GM18951 (cell line): ENCODE data around the gene ATP5MC2.

Experiments used
- POLR2A ChIP-seq: IDR thresholded peaks from 4 replicates; pipeline ENCODE4 v1.6.1; 2011; ENCODE audit warnings: mild to moderate bottlenecking; ENCODE audit not compliant: insufficient read length, insufficient read depth; ENCODE audit errors: extremely low read depth
- in situ Hi-C: fragments of 300-500 bp; cut with MboI; formaldehyde crosslinking; loops from one replicate; pipeline ENCODE4 v1.12.0; 2022; ENCODE audit warnings: low sequenced_read_pairs, mixed read lengths, inconsistent platforms; ENCODE audit not compliant: unreplicated experiment

Gene ATP5MC2

GRCh38 chr12:53701518-53702264 is 25.8 kb upstream of the ATP5MC2 start:
- no peak for TF ChIP-seq POLR2A
- in situ Hi-C loops = loop anchor here (5.0 kb wide), 1 partner anchor 41 kb away; no protein-coding TSS in a partner anchor

GRCh38 chr12:53700567-53700966 is 24.7 kb upstream of the ATP5MC2 start:
- in situ Hi-C loops = loop anchor here (5.0 kb wide), 1 partner anchor 42 kb away; no protein-coding TSS in a partner anchor
- no peak for TF ChIP-seq POLR2A

- no peak for TF ChIP-seq POLR2A
- in situ Hi-C loops = loop anchor here (5.0 kb wide), 1 partner anchor 43 kb away; no protein-coding TSS in a partner anchor
Observed at GRCh38 chr12:53699678-53700025, 23.8 kb upstream of the ATP5MC2 start.

- TF ChIP-seq POLR2A = no peak
- in situ Hi-C loops = no loop called here
Observed at GRCh38 chr12:53698948-53699677, 23.2 kb upstream of the ATP5MC2 start.

GRCh38 chr12:53696655-53697331 is 20.9 kb upstream of the ATP5MC2 start:
- no peak for TF ChIP-seq POLR2A
- in situ Hi-C loops = no loop called here

GRCh38 chr12:53696285-53696654 is 20.4 kb upstream of the ATP5MC2 start:
- TF ChIP-seq POLR2A = no peak
- in situ Hi-C loops = no loop called here

- in situ Hi-C loops = no loop called here
Observed at GRCh38 chr12:53695152-53696145, 19.6 kb upstream of the ATP5MC2 start.

GRCh38 chr12:53694756-53695151 is 18.9 kb upstream of the ATP5MC2 start:
- in situ Hi-C loops = no loop called here
- no peak for TF ChIP-seq POLR2A

More at GRCh38 chr12:53695152-53696145, 19.6 kb upstream of the ATP5MC2 start:
- no peak for TF ChIP-seq POLR2A

- TF ChIP-seq POLR2A = no peak
Observed at GRCh38 chr12:53688134-53688533, 12.3 kb upstream of the ATP5MC2 start.

GRCh38 chr12:53686436-53686835 is 10.6 kb upstream of the ATP5MC2 start:
- in situ Hi-C loops = no loop called here
- TF ChIP-seq POLR2A = no peak

More at GRCh38 chr12:53688134-53688533, 12.3 kb upstream of the ATP5MC2 start:
- in situ Hi-C loops = no loop called here

- TF ChIP-seq POLR2A = no peak
- in situ Hi-C loops = no loop called here
Observed at GRCh38 chr12:53684654-53685220, 8.9 kb upstream of the ATP5MC2 start.

- in situ Hi-C loops = no loop called here
- no peak for TF ChIP-seq POLR2A
Observed at GRCh38 chr12:53683983-53684382, 8.1 kb upstream of the ATP5MC2 start.
